Fibroblast of skin of abdomen (primary cell): ENCODE data around the gene POT1.

ENCODE experiments used
- DNase-seq: peaks from one replicate; pipeline ENCODE4 v3.0.0-alpha.2; 2013

Gene POT1

GRCh38 chr7:124808206-124808605 lies 121.4 kb downstream of the POT1 start:
- no peak for DNase-seq

- no peak for DNase-seq
Observed at GRCh38 chr7:124801330-124801895, 128.2 kb downstream of the POT1 start.

- no peak for DNase-seq
Observed at GRCh38 chr7:124800386-124800785, 129.2 kb downstream of the POT1 start.

GRCh38 chr7:124799448-124799847 lies 130.2 kb downstream of the POT1 start:
- no peak for DNase-seq

GRCh38 chr7:124796771-124797170 lies 132.9 kb downstream of the POT1 start:
- DNase-seq = no peak

DNA sequence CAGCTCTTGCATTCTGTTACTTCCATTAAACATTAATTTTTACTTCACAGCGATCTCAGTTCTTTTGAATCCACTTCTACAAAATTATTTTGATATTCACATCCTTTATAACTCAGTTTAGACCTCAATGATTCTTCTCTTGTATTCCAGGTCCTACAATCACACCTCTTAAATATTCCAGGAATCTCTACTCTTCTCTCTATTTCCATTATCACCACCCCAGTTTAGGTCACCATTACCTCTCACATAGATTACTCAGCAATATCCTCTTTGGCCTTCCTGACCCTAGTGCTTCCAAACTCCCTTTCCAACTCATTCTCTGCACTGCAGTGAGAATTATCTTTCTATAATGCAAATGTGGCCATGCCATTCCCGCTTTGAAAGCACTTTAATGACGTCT lies 136.9 kb downstream of the POT1 start:
- DNase-seq = no peak

DNA sequence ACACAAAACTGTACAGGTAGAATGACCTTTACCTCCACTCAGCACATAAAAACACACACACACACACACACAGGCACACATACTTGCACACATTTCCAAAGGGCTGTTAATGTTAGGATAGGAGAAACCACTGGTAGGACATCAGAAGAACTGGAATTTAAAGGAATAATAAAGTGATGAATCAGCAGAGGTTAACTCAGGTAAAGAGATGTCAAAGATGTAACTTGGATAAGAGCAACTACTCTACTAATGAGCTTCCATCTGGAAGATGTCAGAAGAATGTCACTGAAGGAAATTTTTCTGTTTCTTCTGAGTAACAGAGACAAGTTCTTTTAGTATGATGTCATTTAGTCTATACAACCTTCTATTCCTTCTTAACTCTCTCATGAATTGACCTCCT lies 137.6 kb downstream of the POT1 start:
- DNase-seq = peak; percentile 6

DNA sequence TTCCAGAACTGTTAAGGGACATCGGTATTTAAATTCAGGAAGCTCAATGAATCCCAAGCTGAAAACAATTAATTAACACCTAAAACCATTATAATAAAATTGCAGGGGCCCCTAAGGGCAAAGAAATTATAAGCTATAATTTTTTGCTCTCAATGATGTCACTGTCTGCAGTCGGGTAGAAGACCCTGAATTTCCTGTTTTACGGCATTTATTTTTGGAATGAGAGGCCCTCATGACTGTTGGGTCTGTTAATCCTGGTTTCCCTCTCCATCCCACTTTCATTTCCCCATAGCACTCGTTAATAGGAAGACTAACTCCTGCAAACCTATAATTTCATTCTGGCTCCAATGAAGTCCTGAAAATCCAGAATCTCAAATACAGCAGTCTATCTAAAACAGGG lies 138.2 kb downstream of the POT1 start:
- no peak for DNase-seq

GRCh38 chr7:124790645-124791044 lies 139.0 kb downstream of the POT1 start:
- DNase-seq = no peak

GRCh38 chr7:124785994-124786393 lies 143.6 kb downstream of the POT1 start:
- no peak for DNase-seq

GRCh38 chr7:124784879-124785818 lies 144.5 kb downstream of the POT1 start:
- DNase-seq = peak; percentile 61

DNA sequence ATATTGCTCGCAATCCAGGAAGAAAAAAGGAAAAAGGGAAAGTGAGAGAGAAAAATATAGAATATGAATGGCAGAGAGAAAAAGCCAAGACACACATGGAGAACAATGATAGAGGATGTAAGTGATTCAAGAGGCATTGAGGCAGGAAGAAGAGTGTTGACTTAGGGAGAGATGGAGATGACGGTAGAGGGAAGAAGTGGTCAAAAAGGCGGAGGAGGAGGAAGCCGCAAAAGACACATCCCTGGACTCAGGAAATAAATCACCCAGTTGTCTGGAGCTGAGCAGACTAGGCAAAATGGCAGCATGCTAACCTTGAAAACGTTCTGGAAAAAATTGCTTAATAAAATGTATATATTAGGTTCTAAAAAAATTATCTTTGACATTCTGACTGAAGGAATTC lies 146.4 kb downstream of the POT1 start:
- no peak for DNase-seq

DNA sequence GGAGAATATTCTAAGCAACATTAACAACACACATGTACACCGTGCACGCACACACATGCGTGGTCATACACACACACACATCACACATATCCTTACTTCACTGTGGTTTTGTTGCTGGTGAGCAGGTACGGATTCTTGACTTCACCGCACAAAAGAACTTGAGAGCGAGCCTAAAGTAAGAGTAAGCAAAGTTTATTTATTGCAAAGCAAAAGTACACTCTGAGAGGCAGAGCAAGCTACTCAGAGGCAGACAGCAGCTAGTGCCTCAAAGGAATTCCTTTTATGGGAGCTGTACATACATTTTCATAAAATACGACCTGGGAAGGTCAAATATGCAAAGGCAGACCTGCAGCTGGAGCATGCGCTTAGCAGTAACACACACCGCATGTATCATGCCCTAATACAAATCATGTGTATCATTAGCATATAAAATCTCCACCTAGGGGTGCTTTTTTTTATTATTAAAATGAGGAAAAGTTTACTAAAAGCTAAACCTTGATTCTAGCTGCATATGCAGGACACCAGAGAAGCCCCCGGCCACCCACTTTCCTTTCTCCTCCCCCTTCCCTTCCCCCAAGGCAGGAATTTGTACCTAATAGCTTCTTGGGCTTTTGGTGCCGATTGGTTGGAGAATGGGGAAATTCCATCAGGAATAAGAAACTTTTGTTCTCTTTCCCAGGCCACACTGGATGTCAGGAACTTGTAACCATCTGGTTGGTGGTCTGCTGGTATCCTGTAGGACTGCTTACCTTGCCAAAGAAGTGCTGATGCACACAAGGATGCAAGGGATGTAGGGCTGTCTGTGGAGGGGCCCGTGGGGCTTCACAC lies 147.5 kb downstream of the POT1 start:
- DNase-seq = peak; percentile 27

- DNase-seq = no peak
Observed at GRCh38 chr7:124781418-124781817, 148.2 kb downstream of the POT1 start.

- DNase-seq = no peak
Observed at GRCh38 chr7:124780608-124781007, 149.0 kb downstream of the POT1 start.

DNA sequence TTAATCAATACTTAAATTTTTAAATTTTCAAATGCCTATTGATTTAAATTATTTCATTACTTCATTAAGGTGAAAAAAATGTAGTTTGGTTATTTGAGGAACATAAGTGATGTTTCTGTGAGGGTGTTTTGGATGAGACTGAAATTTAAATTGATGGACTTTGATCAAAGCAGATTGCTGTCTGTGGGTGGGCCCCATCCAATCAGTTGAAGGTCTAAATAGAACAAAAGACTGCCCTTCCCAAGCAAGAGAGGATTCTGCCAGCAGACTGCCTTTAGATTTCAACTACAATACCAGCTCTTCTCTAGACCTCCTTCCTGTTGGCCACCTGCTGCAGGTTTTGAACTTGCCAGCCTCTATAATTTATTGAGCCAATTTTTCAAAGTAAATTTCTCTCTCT lies 149.6 kb downstream of the POT1 start:
- DNase-seq = no peak

DNA sequence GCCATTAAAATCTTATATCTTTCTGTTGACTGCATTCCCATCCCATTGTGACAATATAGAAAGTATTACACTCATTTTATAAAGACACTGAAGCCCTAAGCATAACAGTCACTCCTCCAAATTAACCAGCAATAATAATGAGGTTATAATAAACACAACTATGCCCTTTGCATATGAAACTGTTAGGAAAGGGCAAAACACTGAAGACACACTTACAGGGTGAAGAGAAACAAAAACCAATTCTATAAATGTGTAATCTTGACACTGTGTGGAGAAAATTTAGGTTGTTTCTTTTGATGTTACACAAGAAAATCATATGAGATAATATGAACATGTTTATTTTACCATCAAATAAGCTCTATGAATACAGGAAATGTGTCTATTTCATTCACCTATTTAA lies 150.0 kb downstream of the POT1 start:
- no peak for DNase-seq

DNA sequence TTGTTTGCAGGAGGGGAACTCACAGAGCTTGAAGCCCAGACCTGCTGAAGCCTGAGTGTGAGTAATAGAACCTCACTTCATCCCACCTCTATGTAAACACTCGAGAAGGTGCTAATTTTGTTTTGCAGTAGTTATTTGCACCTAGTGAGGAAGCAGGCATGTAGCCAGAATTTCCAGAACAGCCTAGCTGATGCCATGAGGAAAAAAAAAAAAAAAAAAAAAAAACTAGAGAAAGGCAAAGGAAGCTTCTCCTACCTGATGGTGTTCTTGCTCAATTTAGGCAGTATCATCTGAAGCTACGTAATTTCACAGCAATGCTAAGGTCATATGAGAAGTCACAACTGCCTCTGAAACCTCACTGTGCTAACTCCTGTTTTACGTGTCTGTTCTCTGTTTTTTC lies 150.4 kb downstream of the POT1 start:
- DNase-seq = no peak

DNA sequence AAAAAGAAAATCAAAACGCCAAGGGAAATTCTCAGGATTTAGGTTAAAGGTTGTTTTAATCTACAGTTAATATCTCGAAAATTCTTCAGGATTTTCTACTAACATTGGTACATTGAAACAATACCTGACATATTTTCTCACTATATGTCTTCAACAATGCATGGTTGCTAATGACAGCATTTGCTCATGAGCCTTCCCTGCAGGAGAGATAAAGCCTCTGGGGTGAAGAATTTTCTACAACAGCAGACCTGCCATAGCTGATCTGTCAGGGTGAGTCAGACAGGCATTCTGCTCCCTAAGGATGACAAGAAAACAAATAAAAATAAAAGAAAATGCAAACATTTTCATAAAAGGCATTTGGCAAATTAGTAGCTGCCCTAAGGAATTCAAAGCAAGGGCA lies 152.4 kb downstream of the POT1 start:
- DNase-seq = no peak

GRCh38 chr7:124776153-124776552 lies 153.5 kb downstream of the POT1 start:
- DNase-seq = no peak

DNA sequence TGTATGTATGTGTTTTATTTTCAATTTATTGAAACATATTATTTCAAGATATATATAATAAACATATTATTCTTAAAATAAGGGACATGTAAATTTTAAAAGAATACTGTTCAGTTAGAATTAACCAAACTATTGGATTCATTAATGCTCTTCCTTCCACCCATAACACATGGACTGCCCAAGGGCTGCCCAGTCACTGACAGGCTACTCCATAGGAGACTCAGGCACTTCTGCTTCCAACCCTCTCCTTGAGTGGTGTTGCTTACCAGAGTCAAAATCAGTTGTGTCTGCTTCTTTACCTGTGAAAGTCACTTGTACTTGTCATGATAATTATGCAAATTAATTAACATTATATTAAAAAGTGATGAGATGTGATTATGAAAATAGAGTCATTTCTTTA lies 154.2 kb downstream of the POT1 start:
- no peak for DNase-seq

GRCh38 chr7:124773938-124774337 lies 155.7 kb downstream of the POT1 start:
- DNase-seq = no peak

GRCh38 chr7:124773339-124773738 lies 156.3 kb downstream of the POT1 start:
- no peak for DNase-seq
